Measurements from ENCODE around the gene TNNI2.

DNA sequence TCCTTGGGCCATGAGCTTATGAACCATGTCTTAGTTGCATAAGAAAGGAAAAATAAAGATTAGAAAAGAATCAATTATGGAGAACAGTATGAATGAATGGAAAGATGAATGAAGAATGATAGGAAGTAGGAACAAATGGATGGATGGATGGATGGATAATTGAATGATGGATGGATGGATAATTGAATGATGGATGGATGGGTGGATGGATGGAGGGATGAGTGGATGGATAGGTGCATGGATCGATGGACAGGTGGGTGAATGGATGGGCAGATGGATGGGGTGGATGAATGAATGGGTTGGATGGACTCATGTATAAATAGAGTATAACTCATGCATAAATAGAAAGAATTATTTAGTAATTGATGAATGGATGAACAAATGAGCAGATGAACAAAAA, 21.3 kb downstream of the TNNI2 start:
- TF ChIP-seq GABPA (IDR thresholded peaks at IDR 0.05 in 1 of 2, conservative IDR thresholded peaks at IDR 0.05 in 1 of 2): no peak
- TF ChIP-seq, protein P1, sequence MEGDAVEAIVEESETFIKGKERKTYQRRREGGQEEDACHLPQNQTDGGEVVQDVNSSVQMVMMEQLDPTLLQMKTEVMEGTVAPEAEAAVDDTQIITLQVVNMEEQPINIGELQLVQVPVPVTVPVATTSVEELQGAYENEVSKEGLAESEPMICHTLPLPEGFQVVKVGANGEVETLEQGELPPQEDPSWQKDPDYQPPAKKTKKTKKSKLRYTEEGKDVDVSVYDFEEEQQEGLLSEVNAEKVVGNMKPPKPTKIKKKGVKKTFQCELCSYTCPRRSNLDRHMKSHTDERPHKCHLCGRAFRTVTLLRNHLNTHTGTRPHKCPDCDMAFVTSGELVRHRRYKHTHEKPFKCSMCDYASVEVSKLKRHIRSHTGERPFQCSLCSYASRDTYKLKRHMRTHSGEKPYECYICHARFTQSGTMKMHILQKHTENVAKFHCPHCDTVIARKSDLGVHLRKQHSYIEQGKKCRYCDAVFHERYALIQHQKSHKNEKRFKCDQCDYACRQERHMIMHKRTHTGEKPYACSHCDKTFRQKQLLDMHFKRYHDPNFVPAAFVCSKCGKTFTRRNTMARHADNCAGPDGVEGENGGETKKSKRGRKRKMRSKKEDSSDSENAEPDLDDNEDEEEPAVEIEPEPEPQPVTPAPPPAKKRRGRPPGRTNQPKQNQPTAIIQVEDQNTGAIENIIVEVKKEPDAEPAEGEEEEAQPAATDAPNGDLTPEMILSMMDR (IDR thresholded peaks at IDR 0.05; ENCODE audit: low read depth, low read length, missing input control): no peak
- TF ChIP-seq SP1 (IDR thresholded peaks at IDR 0.05): no peak
- TF ChIP-seq, protein P2, sequence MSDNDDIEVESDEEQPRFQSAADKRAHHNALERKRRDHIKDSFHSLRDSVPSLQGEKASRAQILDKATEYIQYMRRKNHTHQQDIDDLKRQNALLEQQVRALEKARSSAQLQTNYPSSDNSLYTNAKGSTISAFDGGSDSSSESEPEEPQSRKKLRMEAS (IDR thresholded peaks at IDR 0.05): no peak
- no peak for TF ChIP-seq RXRA (IDR thresholded peaks at IDR 0.05)
- TF ChIP-seq RAD21 (IDR thresholded peaks at IDR 0.05): no peak
- TF ChIP-seq, protein P3, sequence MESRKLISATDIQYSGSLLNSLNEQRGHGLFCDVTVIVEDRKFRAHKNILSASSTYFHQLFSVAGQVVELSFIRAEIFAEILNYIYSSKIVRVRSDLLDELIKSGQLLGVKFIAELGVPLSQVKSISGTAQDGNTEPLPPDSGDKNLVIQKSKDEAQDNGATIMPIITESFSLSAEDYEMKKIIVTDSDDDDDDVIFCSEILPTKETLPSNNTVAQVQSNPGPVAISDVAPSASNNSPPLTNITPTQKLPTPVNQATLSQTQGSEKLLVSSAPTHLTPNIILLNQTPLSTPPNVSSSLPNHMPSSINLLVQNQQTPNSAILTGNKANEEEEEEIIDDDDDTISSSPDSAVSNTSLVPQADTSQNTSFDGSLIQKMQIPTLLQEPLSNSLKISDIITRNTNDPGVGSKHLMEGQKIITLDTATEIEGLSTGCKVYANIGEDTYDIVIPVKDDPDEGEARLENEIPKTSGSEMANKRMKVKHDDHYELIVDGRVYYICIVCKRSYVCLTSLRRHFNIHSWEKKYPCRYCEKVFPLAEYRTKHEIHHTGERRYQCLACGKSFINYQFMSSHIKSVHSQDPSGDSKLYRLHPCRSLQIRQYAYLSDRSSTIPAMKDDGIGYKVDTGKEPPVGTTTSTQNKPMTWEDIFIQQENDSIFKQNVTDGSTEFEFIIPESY (IDR thresholded peaks at IDR 0.05): no peak
